Panc1 (cell line): ENCODE data around the gene ATP10D. TPM values are rescaled to one million over a fixed set of nuclear protein-coding genes. Genes with fewer than 3 reads are reported as not detected.

Experiments used
- ATAC-seq: fragments of 200-7000 bp; cut with Tn5 transposase; 2 replicates; pipeline ENCODE4 v1.9.1; 2020; ENCODE audit warnings: mild to moderate bottlenecking, moderate library complexity
- BruUV-seq: library from RNA; stranded (reverse); fragments of 400-500 nt; replicated peaks from 2 replicates; lab custom pipeline; 2021; lab: Mats Ljungman, UMichigan
- CTCF ChIA-PET: fragments of 300-600 bp; sonication (Branson Sonifier 250); formaldehyde crosslinking; loops from one replicate; lab custom pipeline; 2022; ENCODE audit warnings: antibody characterized with exemption; lab: Charles Lee
- POLR2A ChIA-PET: fragments of 300-600 bp; sonication (Branson Sonifier 250); formaldehyde crosslinking; loops from one replicate; lab custom pipeline; 2022; ENCODE audit warnings: antibody characterized with exemption; lab: Charles Lee
- DNase-seq: peaks from one replicate; pipeline ENCODE4 v3.0.0-alpha.2; 2010; ENCODE audit warnings: low read depth, low spot score
- H3K27ac ChIP-seq: 2 replicates; pipeline ENCODE4 v1.5.1; 2011; ENCODE audit warnings: mild to moderate bottlenecking, low read length, inconsistent platforms
- H3K27me3 ChIP-seq: fragments of 200-500 bp; sonication (Bioruptor generic); 2 replicates; pipeline ENCODE4 v1.6.0; 2014; ENCODE audit warnings: low read length, inconsistent platforms; ENCODE audit not compliant: control insufficient read depth, insufficient read depth
- H3K36me3 ChIP-seq: fragments of 200-500 bp; sonication (Bioruptor generic); 2 replicates; pipeline ENCODE4 v1.5.1; 2014; ENCODE audit warnings: inconsistent platforms, mild to moderate bottlenecking, low read length, moderate library complexity; ENCODE audit not compliant: control insufficient read depth, insufficient read depth
- H3K4me1 ChIP-seq: 2 replicates; pipeline ENCODE4 v1.5.1; 2011; ENCODE audit warnings: inconsistent platforms, mild to moderate bottlenecking, low read length, moderate library complexity; ENCODE audit not compliant: control insufficient read depth, insufficient read depth
- H3K4me3 ChIP-seq, 2 experiments: 2 replicates each; pipeline ENCODE4 v1.5.1; 2011 to 2012; ENCODE audit warnings: low read depth in 2 of 2, low read length in 2 of 2, mild to moderate bottlenecking in 2 of 2, inconsistent platforms in 1 of 2, moderate library complexity in 1 of 2
- H3K9me3 ChIP-seq: fragments of 200-500 bp; sonication (Bioruptor generic); 2 replicates; pipeline ENCODE4 v1.5.1; 2014; ENCODE audit warnings: low read depth, mild to moderate bottlenecking, inconsistent platforms, low read length, moderate library complexity; ENCODE audit not compliant: control insufficient read depth, insufficient read depth
- POLR2AphosphoS5 ChIP-seq: IDR thresholded peaks from 2 replicates; pipeline ENCODE4 v1.6.1; 2012; ENCODE audit warnings: mild to moderate bottlenecking, low read depth, low read length, moderate library complexity
- SIN3A ChIP-seq: IDR thresholded peaks from 2 replicates; pipeline ENCODE4 v1.6.1; 2012; ENCODE audit warnings: low read depth, mild to moderate bottlenecking, low read length, moderate library complexity, borderline replicate concordance; ENCODE audit not compliant: insufficient read depth
- TCF7L2 ChIP-seq: IDR thresholded peaks from 2 replicates; pipeline ENCODE4 v1.6.1; 2011; ENCODE audit warnings: mild to moderate bottlenecking, low read depth, low read length, inconsistent platforms
- in situ Hi-C: cut with HindIII; loops from 2 replicates; pipeline ENCODE4 v1.10.0; 2016; ENCODE audit warnings: low sequenced_read_pairs, low pct_unique_long_range_greater_than_20kb
- intact Hi-C: fragments of 100-400 bp; cut with micrococcal nuclease; formaldehyde crosslinking; loops from one replicate; pipeline ENCODE4 v1.10.0; 2022; ENCODE audit not compliant: unreplicated experiment
- total RNA-seq: library from RNA; stranded (reverse); gene quantifications from one replicate; pipeline ENCODE4 v1.2.1, GENCODE V29; 2021; ENCODE audit not compliant: unreplicated experiment
- TF ChIP-seq, protein P1 (sequence below), 2 experiments: IDR thresholded peaks; 2 replicates each; pipeline ENCODE4 v1.6.1; 2011 to 2012; ENCODE audit warnings: low read depth in 2 of 2, control low read depth in 1 of 2, low read length in 1 of 2, mild to moderate bottlenecking in 1 of 2, moderate library complexity in 1 of 2; ENCODE audit not compliant: insufficient read depth in 1 of 2
- TF ChIP-seq, protein P2 (sequence below): fragments of 450-650 bp; IDR thresholded peaks from 2 replicates; pipeline ENCODE4 v1.5.1; 2017; ENCODE audit warnings: mild to moderate bottlenecking

The ATP10D gene
- total RNA-seq, 1 experiment from 2014 or later, result 13.9 TPM

DNA sequence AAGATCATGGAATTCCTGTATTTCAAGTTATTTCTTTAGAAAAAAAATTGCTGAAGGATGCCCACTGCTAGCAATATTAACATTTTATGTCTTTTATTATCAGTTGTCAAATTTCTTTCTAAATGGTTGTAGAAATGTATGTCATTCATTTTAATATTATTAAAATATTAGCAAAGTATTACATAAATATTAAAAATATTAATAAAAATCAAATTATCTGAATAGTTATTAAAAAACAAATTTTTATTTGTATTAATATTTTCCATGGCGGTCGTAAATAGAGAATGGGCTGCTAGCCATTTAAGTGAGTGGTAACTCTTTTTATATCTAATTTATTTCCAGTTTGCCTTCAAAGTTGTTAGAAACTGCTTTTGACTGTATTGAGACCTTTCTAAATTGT is 72.2 kb downstream of the ATP10D start:
- POLR2A ChIA-PET, result no interaction called here
- H3K4me1 ChIP-seq, result no peaks in the 10 kb centered on the region
- H3K9me3 ChIP-seq, result no peaks in the 10 kb centered on the region
- H3K4me3 ChIP-seq, result no peak overlapping the region
- BruUV-seq, result no TSS peak
- CTCF ChIA-PET, result no interaction called here
- DNase-seq (no peak), ATAC-seq (no peak)
- H3K27me3 ChIP-seq, result no peaks in the 10 kb centered on the region
- in situ Hi-C loops (no loop called here), intact Hi-C loops (no loop called here)
- TF ChIP-seq POLR2AphosphoS5, result no peak
- TF ChIP-seq SIN3A, result no peak
- TF ChIP-seq, protein P1, sequence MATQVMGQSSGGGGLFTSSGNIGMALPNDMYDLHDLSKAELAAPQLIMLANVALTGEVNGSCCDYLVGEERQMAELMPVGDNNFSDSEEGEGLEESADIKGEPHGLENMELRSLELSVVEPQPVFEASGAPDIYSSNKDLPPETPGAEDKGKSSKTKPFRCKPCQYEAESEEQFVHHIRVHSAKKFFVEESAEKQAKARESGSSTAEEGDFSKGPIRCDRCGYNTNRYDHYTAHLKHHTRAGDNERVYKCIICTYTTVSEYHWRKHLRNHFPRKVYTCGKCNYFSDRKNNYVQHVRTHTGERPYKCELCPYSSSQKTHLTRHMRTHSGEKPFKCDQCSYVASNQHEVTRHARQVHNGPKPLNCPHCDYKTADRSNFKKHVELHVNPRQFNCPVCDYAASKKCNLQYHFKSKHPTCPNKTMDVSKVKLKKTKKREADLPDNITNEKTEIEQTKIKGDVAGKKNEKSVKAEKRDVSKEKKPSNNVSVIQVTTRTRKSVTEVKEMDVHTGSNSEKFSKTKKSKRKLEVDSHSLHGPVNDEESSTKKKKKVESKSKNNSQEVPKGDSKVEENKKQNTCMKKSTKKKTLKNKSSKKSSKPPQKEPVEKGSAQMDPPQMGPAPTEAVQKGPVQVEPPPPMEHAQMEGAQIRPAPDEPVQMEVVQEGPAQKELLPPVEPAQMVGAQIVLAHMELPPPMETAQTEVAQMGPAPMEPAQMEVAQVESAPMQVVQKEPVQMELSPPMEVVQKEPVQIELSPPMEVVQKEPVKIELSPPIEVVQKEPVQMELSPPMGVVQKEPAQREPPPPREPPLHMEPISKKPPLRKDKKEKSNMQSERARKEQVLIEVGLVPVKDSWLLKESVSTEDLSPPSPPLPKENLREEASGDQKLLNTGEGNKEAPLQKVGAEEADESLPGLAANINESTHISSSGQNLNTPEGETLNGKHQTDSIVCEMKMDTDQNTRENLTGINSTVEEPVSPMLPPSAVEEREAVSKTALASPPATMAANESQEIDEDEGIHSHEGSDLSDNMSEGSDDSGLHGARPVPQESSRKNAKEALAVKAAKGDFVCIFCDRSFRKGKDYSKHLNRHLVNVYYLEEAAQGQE (IDR thresholded peaks at IDR 0.05; ENCODE audit: insufficient read depth in 1 of 2, low read depth in 2 of 2, low read length in 1 of 2), result no peak
- TF ChIP-seq, protein P2, sequence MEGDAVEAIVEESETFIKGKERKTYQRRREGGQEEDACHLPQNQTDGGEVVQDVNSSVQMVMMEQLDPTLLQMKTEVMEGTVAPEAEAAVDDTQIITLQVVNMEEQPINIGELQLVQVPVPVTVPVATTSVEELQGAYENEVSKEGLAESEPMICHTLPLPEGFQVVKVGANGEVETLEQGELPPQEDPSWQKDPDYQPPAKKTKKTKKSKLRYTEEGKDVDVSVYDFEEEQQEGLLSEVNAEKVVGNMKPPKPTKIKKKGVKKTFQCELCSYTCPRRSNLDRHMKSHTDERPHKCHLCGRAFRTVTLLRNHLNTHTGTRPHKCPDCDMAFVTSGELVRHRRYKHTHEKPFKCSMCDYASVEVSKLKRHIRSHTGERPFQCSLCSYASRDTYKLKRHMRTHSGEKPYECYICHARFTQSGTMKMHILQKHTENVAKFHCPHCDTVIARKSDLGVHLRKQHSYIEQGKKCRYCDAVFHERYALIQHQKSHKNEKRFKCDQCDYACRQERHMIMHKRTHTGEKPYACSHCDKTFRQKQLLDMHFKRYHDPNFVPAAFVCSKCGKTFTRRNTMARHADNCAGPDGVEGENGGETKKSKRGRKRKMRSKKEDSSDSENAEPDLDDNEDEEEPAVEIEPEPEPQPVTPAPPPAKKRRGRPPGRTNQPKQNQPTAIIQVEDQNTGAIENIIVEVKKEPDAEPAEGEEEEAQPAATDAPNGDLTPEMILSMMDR, result no peak
- TF ChIP-seq TCF7L2, result no peak
- H3K36me3 ChIP-seq, result no peaks in the 10 kb centered on the region
- H3K27ac ChIP-seq, result no peak overlapping the region

DNA sequence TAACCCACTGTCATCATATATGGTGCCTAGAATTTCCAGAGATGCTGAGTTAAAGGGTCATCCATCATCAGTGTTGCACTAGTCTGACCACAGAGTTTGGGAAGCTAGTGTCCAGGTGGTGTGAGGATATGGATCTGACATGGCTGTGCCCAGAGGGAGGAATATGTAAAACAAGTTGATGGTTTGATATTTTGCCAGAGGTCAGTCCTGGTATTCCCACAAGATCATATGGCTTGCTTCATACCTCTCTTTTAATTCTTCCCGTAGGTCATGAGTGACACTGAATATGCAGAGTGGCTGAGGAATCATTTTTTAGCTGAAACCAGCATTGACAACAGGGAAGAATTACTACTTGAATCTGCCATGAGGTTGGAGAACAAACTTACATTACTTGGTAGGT is 75.6 kb downstream of the ATP10D start:
- no peak for ATAC-seq
- no peak for DNase-seq
- CTCF ChIA-PET, result no interaction called here
- BruUV-seq, result no TSS peak
- H3K27ac ChIP-seq, result no peak overlapping the region
- no peaks in the 10 kb centered on the region for H3K36me3 ChIP-seq
- no peaks in the 10 kb centered on the region for H3K27me3 ChIP-seq
- intact Hi-C loops, result no loop called here
- no peaks in the 10 kb centered on the region; the same call in 1 of the 2 replicates for H3K4me1 ChIP-seq
- POLR2A ChIA-PET, result no interaction called here
- no peak overlapping the region for H3K4me3 ChIP-seq
- no peaks in the 10 kb centered on the region for H3K9me3 ChIP-seq
- TF ChIP-seq, protein P1 (IDR thresholded peaks at IDR 0.05; ENCODE audit: insufficient read depth in 1 of 2, low read depth in 2 of 2, low read length in 1 of 2), result no peak
- TF ChIP-seq SIN3A (no peak), TCF7L2 (no peak), POLR2AphosphoS5 (no peak)
- TF ChIP-seq, protein P2, result no peak
- in situ Hi-C loops, result no loop called here
